ENCODE measurements around the gene NOL8. TPM values are rescaled to one million over a fixed set of nuclear protein-coding genes. Genes with fewer than 3 reads are reported as not detected.

The NOL8 gene
- total RNA-seq, result 15.7 TPM

DNA sequence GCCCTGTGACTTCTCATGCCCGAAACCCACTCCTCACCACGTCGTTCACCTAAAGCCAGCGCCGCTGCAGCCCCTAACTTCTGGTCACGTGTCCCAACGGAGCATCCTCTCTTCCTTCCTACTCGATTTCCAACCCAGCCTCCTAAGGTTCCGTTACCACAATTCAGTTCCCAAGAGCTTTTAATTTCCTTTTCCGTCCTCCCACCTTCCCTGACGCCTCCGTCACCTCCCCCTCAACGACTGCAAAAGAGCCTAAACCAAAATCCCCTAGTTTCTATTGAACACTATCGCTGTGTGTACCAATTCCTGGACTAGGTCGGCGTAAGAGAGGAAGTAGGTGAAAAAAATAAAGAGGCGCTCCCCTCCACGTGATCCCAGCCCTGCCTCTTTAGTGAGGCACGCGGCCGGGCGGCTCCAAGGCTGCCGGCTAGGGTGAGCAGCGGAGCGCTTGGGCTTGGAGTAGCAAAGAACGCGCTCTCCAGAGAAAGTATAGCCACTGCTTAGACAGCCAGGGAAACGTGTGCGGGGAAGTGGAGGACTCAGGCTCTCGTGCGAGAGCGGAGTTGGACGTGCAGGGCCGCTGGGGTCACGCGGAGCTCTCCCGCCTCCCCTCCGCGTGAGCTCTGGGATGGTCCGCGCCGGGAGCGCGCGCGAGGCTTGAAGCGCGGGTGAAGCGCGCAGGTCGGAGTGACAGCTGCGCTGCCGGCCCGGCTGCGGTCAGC lies at the start of gene NOL8, which contains the start of gene CENPP:
NOL8 (minus strand) TSS at position 82 of the 722 bp plus-strand sequence. CDS start 1,189 bp downstream, outside the sequence.
CENPP (plus strand) TSS at position 685 of the 722 bp plus-strand sequence.
- Histone ChIP-seq H3K27me3 (ENCODE audit: control insufficient read depth in 3 of 3, insufficient read depth in 3 of 3, low read length in 3 of 3) (no peaks in the 10 kb centered on the region), H3K27ac (ENCODE audit: low read depth, low read length) (peak within 1 kb of the TSS; percentile 98), H3K36me3 (ENCODE audit: control insufficient read depth in 3 of 3, insufficient read depth in 3 of 3, low read length in 3 of 3) (peaks cover 3 to 26% (median 12%) of the 10 kb centered on the region in 3 donors), H3K4me1 (ENCODE audit: control insufficient read depth in 3 of 3, insufficient read depth in 3 of 3, low read length in 3 of 3) (peaks cover 16 to 27% (median 22%) of the 10 kb centered on the region in 3 donors), H3K4me3 (ENCODE audit: low read length in 3 of 3) (peak within 1 kb of the TSS; percentile 81 to 98 (median 93)), H3K9ac (ENCODE audit: low read depth in 1 of 3, low read length in 3 of 3) (peak within 1 kb of the TSS; percentile 96 to 100 (median 98)), H3K9me3 (ENCODE audit: control insufficient read depth in 3 of 3, low read length in 3 of 3) (no peaks in the 10 kb centered on the region)

DNA sequence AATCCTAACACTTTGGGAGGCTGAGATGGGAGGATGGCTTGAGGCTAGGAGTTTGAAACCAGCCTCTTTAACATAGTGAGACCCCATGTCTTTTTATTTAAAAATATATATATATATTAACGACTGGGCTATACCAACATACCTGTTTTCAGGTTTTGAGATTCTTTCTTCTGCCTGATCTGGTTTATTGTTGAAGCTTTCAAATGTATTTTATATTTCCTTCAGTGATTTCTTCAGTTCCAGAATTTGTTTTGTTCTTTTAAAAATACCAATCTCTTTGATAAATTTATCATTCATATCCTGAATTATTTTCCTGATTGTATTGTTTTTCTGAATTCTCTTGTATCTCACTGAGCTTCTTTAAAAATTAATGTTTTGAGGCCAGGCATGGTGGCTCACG lies 48.0 kb upstream of the NOL8 start:
- Histone ChIP-seq H3K27me3 (ENCODE audit: control insufficient read depth in 3 of 3, insufficient read depth in 3 of 3, low read length in 3 of 3) (no peaks in the 10 kb centered on the region), H3K36me3 (ENCODE audit: control insufficient read depth in 3 of 3, insufficient read depth in 3 of 3, low read length in 3 of 3) (no peaks in the 10 kb centered on the region), H3K4me3 (ENCODE audit: low read length in 3 of 3) (no peak overlapping the region), H3K9ac (ENCODE audit: low read depth in 1 of 3, low read length in 3 of 3) (no peak overlapping the region), H3K4me1 (ENCODE audit: control insufficient read depth in 3 of 3, insufficient read depth in 3 of 3, low read length in 3 of 3) (no peaks in the 10 kb centered on the region), H3K27ac (ENCODE audit: low read depth, low read length) (no peak overlapping the region), H3K9me3 (ENCODE audit: control insufficient read depth in 3 of 3, low read length in 3 of 3) (no peaks in the 10 kb centered on the region)

DNA sequence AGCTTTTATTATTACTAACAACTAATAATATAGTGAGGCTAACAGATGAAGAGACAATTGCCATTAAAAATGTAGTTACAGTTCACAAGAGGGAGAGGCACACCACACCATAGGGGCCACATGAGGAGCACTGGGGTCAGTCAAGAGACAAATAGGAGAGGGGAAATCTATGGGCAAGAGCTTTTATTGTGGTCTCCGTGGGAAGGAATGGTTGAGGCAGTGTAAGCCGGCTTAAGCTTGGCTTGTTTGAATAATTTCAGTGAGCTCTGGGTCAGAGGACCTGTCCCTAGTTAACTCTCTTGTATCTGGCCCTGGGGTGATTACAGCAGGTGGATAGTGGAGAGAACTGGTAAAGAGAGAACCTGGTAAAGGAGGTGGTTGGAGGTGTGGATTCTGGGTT lies 43.9 kb upstream of the NOL8 start:
- Histone ChIP-seq H3K4me1 (ENCODE audit: control insufficient read depth in 3 of 3, insufficient read depth in 3 of 3, low read length in 3 of 3) (no peaks in the 10 kb centered on the region), H3K9me3 (ENCODE audit: control insufficient read depth in 3 of 3, low read length in 3 of 3) (no peaks in the 10 kb centered on the region), H3K9ac (ENCODE audit: low read depth in 1 of 3, low read length in 3 of 3) (no peak overlapping the region), H3K4me3 (ENCODE audit: low read length in 3 of 3) (no peak overlapping the region), H3K36me3 (ENCODE audit: control insufficient read depth in 3 of 3, insufficient read depth in 3 of 3, low read length in 3 of 3) (no peaks in the 10 kb centered on the region), H3K27ac (ENCODE audit: low read depth, low read length) (no peak overlapping the region), H3K27me3 (ENCODE audit: control insufficient read depth in 3 of 3, insufficient read depth in 3 of 3, low read length in 3 of 3) (no peaks in the 10 kb centered on the region)

DNA sequence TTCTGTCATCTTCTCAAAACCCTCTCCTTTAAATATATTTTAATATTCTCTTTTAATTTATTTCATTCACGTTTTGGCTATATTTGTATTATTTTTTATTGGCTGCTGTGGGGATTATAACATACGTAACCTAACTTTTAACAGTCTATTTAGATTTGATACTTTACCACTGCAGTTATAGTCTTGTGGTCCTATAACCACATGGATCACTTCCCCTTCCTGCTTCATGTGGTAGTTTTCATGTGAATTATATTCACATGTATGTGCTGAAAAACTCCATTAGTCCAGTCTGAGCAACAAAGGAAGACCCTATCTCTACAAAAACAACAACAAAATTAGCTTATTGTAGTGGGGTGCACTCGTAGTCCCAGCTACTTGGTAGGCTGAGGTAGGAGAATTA lies 34.9 kb upstream of the NOL8 start:
- no peak overlapping the region for H3K27ac ChIP-seq (ENCODE audit: low read depth, low read length)
- no peaks in the 10 kb centered on the region for H3K36me3 ChIP-seq (ENCODE audit: control insufficient read depth in 3 of 3, insufficient read depth in 3 of 3, low read length in 3 of 3)
- H3K4me3 ChIP-seq (ENCODE audit: low read length in 3 of 3), result no peak overlapping the region
- H3K27me3 ChIP-seq (ENCODE audit: control insufficient read depth in 3 of 3, insufficient read depth in 3 of 3, low read length in 3 of 3), result no peaks in the 10 kb centered on the region
- H3K9ac ChIP-seq (ENCODE audit: low read depth in 1 of 3, low read length in 3 of 3), result no peak overlapping the region
- no peaks in the 10 kb centered on the region for H3K9me3 ChIP-seq (ENCODE audit: control insufficient read depth in 3 of 3, low read length in 3 of 3)
- H3K4me1 ChIP-seq (ENCODE audit: control insufficient read depth in 3 of 3, insufficient read depth in 3 of 3, low read length in 3 of 3), result no peaks in the 10 kb centered on the region

DNA sequence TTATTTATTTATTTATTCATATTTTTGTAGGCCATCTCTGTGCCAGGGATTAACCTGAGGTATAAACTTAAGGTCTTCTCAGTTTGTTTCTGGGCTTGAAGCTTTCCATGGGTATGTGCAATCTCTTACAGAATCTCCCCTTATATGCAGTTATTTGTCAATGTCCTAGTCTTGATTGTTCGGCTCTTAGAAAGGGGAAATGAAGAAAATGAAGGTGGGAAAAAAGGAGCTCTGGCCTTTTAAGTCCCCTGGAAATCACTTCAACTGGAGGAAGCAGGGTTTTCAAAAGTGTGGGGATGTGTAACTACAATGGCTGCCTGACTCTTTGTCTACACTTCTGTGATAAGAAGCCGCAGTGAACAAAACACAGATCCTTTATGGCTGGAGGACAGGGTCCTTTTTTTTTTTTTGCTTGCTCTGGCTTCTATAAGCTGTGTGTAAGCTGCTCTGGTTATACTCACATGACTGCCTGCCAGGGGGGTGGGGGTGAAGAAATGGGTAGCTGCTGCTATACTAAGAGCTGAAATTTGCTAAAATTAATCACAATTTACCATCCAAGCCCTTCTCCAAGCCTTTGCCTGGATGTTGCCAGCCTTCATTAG lies 34.3 kb upstream of the NOL8 start:
- no peak overlapping the region for H3K9ac ChIP-seq (ENCODE audit: low read depth in 1 of 3, low read length in 3 of 3)
- no peaks in the 10 kb centered on the region for H3K4me1 ChIP-seq (ENCODE audit: control insufficient read depth in 3 of 3, insufficient read depth in 3 of 3, low read length in 3 of 3)
- H3K27ac ChIP-seq (ENCODE audit: low read depth, low read length), result no peak overlapping the region
- no peak overlapping the region for H3K4me3 ChIP-seq (ENCODE audit: low read length in 3 of 3)
- no peaks in the 10 kb centered on the region for H3K27me3 ChIP-seq (ENCODE audit: control insufficient read depth in 3 of 3, insufficient read depth in 3 of 3, low read length in 3 of 3)
- no peaks in the 10 kb centered on the region for H3K9me3 ChIP-seq (ENCODE audit: control insufficient read depth in 3 of 3, low read length in 3 of 3)
- H3K36me3 ChIP-seq (ENCODE audit: control insufficient read depth in 3 of 3, insufficient read depth in 3 of 3, low read length in 3 of 3), result no peaks in the 10 kb centered on the region

DNA sequence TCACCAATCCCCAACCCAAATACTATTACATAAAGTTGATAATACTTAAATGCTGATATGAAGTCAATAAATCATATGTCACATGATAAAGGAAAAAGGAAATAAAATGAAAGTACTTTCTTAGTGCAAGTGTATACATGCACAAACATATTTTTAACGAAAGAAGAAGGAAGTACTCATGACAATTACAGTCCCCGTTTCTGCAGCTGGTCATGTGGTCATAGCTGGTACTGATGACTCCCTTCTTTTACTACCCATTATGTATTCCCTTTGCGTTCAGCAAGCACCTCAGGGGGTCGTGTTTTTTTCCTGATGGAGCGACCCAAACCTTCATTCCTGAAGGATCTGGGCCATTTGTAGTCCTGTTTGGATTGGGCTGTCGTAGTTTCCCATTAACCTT lies 27.9 kb upstream of the NOL8 start:
- H3K4me3 ChIP-seq (ENCODE audit: low read length in 3 of 3), result no peak overlapping the region
- peaks cover 0 to 7% (median 0%) of the 10 kb centered on the region in 3 donors for H3K4me1 ChIP-seq (ENCODE audit: control insufficient read depth in 3 of 3, insufficient read depth in 3 of 3, low read length in 3 of 3)
- no peaks in the 10 kb centered on the region for H3K27me3 ChIP-seq (ENCODE audit: control insufficient read depth in 3 of 3, insufficient read depth in 3 of 3, low read length in 3 of 3)
- H3K9ac ChIP-seq (ENCODE audit: low read depth in 1 of 3, low read length in 3 of 3), result no peak overlapping the region
- H3K36me3 ChIP-seq (ENCODE audit: control insufficient read depth in 3 of 3, insufficient read depth in 3 of 3, low read length in 3 of 3), result peaks cover 0 to 2% (median 0%) of the 10 kb centered on the region in 3 donors
- no peaks in the 10 kb centered on the region for H3K9me3 ChIP-seq (ENCODE audit: control insufficient read depth in 3 of 3, low read length in 3 of 3)
- H3K27ac ChIP-seq (ENCODE audit: low read depth, low read length), result peak overlapping the region; percentile 54

DNA sequence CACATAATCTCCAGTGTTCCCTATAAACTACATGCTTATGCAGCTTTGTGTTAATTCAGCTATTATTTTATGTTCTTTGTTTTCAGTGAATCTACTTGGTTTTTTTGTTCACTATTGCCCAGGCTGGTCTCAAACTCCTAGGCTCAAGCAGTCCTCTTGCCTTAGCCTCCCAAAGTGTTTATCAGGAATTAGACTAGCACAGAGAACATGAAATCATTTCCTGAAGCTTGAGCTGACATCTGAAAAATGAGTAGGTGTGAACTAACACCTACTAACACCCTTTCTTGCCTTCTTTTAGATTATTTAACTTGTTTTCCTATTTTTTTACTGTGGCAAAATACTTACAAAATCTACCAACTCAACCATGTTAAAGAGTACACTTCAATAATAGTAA lies 25.6 kb upstream of the NOL8 start:
- no peaks in the 10 kb centered on the region for H3K9me3 ChIP-seq (ENCODE audit: control insufficient read depth in 3 of 3, low read length in 3 of 3)
- peaks cover 0 to 2% (median 0%) of the 10 kb centered on the region in 3 donors for H3K36me3 ChIP-seq (ENCODE audit: control insufficient read depth in 3 of 3, insufficient read depth in 3 of 3, low read length in 3 of 3)
- H3K27me3 ChIP-seq (ENCODE audit: control insufficient read depth in 3 of 3, insufficient read depth in 3 of 3, low read length in 3 of 3), result no peaks in the 10 kb centered on the region
- H3K4me3 ChIP-seq (ENCODE audit: low read length in 3 of 3), result no peak overlapping the region
- H3K9ac ChIP-seq (ENCODE audit: low read depth in 1 of 3, low read length in 3 of 3), result no peak overlapping the region
- peak overlapping the region; percentile 46 for H3K27ac ChIP-seq (ENCODE audit: low read depth, low read length)
- H3K4me1 ChIP-seq (ENCODE audit: control insufficient read depth in 3 of 3, insufficient read depth in 3 of 3, low read length in 3 of 3), result peaks cover 0 to 7% (median 0%) of the 10 kb centered on the region in 3 donors

DNA sequence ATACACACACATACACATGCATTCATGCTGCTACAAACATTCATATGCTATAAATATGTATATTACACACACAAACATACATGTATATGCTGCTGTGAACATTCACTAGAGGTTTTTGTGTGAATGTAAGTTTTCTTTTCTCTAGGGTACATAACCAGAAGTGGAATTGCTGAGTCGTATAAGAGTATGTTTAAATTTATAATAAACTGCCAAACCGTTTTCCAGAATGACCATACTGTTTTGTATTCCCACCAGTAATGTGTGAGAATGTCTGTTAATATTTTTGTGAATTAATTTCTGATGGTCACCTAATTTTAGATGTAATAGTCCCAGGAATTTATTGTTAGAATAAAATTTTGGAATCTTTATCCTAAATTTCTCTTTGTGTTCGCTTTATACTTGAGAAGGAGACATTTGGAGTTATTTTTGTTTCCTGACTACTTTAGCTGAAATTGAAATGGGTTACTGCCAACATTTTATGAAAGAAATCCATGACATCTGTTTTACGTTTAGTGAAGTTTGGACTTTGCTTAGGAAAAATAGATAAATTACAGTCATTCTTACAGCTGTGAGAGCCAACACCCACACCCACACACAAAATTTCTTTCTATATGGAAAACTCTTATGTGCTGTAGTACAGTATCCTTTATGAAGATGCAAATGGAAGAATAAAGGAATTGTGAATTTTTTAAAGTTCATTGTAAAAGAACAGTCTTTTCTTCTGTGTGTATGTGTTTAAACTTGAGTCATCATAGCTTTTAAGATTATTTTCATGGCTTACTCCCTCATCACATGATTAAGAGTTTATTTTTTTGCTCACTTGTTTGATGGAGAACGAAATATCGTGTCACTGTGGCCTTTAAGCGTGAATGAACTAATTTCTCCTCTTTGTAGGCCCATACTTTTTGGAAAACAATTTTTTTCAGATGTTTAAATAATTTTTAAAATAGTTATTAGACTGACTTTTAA lies 24.9 kb upstream of the NOL8 start:
- Histone ChIP-seq H3K27ac (ENCODE audit: low read depth, low read length) (peak overlapping the region; percentile 46), H3K36me3 (ENCODE audit: control insufficient read depth in 3 of 3, insufficient read depth in 3 of 3, low read length in 3 of 3) (peaks cover 0 to 2% (median 0%) of the 10 kb centered on the region in 3 donors), H3K4me3 (ENCODE audit: low read length in 3 of 3) (no peak overlapping the region), H3K9ac (ENCODE audit: low read depth in 1 of 3, low read length in 3 of 3) (no peak overlapping the region), H3K4me1 (ENCODE audit: control insufficient read depth in 3 of 3, insufficient read depth in 3 of 3, low read length in 3 of 3) (peaks cover 0 to 7% (median 0%) of the 10 kb centered on the region in 3 donors), H3K27me3 (ENCODE audit: control insufficient read depth in 3 of 3, insufficient read depth in 3 of 3, low read length in 3 of 3) (no peaks in the 10 kb centered on the region), H3K9me3 (ENCODE audit: control insufficient read depth in 3 of 3, low read length in 3 of 3) (no peaks in the 10 kb centered on the region)

DNA sequence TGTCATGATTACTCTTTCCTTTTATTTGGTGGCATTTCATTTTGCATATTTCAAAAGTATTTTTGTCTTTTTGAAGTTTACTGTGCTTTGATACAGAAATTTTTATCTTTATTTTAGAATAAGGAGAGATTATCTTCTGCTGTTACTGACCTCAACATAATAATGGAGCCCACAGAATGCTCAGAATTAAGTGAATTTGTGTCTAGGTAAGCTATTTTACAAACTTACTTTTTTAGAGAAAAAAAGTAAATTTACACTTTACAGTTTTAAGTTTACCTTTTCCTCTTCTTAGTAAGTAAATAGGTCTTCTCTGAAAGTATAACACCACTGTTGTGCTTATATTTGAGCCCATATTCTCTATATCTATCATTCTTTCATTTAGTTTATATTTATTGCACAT lies 20.4 kb upstream of the NOL8 start:
- H3K4me3 ChIP-seq (ENCODE audit: low read length in 3 of 3), result no peak overlapping the region
- no peaks in the 10 kb centered on the region for H3K27me3 ChIP-seq (ENCODE audit: control insufficient read depth in 3 of 3, insufficient read depth in 3 of 3, low read length in 3 of 3)
- H3K36me3 ChIP-seq (ENCODE audit: control insufficient read depth in 3 of 3, insufficient read depth in 3 of 3, low read length in 3 of 3), result peaks cover 0 to 3% (median 0%) of the 10 kb centered on the region in 3 donors
- no peak overlapping the region for H3K27ac ChIP-seq (ENCODE audit: low read depth, low read length)
- peaks cover 0 to 4% (median 3%) of the 10 kb centered on the region in 3 donors for H3K4me1 ChIP-seq (ENCODE audit: control insufficient read depth in 3 of 3, insufficient read depth in 3 of 3, low read length in 3 of 3)
- no peak overlapping the region for H3K9ac ChIP-seq (ENCODE audit: low read depth in 1 of 3, low read length in 3 of 3)
- no peaks in the 10 kb centered on the region for H3K9me3 ChIP-seq (ENCODE audit: control insufficient read depth in 3 of 3, low read length in 3 of 3)
